Urinary bladder (tissue), 4 donors: Measurements from ENCODE around the gene ZNF630. TPM values are rescaled to one million over a fixed set of nuclear protein-coding genes. Genes with fewer than 3 reads are reported as not detected.
A peak's percentile ranks its signal among the peaks of the same experiment; 100 is the strongest.
"Not testable (repeated sequence)": the region's sequence is repeated elsewhere in the genome, so short reads cannot be mapped to it uniquely, and the experiment has no call there.

ENCODE experiments used
- DNase-seq: peaks from one replicate; pipeline ENCODE4 v3.0.0-alpha.2; 2015; ENCODE audit errors: extremely low spot score
- H3K27ac ChIP-seq: one replicate; pipeline ENCODE4 v1.5.1; 2013; ENCODE audit warnings: low read depth, mild to moderate bottlenecking, moderate library complexity
- H3K36me3 ChIP-seq: one replicate; pipeline ENCODE4 v1.6.1; 2013; ENCODE audit warnings: mild to moderate bottlenecking, moderate library complexity; ENCODE audit not compliant: insufficient read depth
- H3K4me1 ChIP-seq: one replicate; pipeline ENCODE4 v1.6.1; 2013; ENCODE audit warnings: mild to moderate bottlenecking, moderate library complexity; ENCODE audit not compliant: insufficient read depth
- H3K4me3 ChIP-seq: one replicate; pipeline ENCODE4 v1.5.1; 2013; ENCODE audit warnings: low read depth, low read length
- WGBS: extraction: QIAGEN DNeasy Blood & Tissue Kit; methylation state at CpG from one replicate; pipeline ENCODE4 v1.1.7; 2013; 5-methylcytosine and 5-hydroxymethylcytosine counted together
- polyA plus RNA-seq: library from polyadenylated mRNA; stranded (reverse); fragments of 200-250 nt; gene quantifications from one replicate; pipeline ENCODE4 v1.2.3, GENCODE V29; 2013
- total RNA-seq: library from RNA; depleted of rRNA; stranded (reverse); fragments of >200 nt; gene quantifications from one replicate; pipeline ENCODE4 v1.2.3, GENCODE V29; 2014
- donor health status: healthy with polysubstance abuse.
- donor health status: healthy.

ZNF630 gene
- 9.5 TPM for total RNA-seq
- 3.2 TPM for polyA plus RNA-seq

DNA sequence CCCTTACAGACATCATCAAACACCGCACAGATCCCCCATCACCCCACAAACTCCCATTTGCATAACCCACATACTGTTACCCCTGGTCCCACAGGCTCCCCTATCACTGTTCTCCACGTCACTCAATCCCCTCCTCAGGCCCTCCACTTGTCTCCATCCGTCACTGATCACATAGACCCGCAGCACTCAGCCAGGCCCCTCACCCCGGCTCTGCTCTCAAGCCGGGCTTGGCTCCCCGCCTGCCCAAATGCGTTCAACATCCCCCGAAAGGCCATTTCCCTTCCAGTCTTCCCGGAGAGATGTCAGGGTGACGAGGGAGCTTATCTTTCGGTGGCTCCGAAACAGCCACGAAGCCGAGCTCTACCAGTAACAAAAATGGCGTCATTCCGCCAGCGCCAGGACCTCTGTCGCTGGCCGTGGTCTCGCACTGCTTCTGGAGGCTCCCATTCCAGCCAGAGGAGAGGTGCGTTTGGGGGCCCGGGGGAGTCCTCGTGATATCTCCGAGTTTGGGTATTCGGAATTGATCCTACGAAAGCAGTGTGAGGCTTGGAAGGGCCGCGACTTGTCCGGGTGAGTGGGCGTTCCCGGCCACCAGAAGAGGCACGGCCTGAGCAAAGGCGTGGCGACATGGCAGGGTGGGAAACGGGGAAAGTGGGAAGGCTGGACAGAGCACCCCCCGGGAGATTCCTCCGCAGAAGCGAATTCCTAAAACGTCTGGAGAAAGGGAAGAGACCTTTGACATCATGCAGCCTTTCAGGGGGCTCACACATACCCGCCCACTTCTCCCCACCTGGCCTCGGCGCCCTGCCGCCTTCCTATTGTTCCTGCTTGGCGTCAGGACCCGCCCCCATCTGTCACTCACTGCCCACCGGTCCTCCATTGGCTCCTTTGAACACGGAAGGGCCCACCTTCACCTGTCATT lies at the start of gene ZNF630:
Gene ZNF630, minus strand, starts transcription at position 577 of the 922 bp plus-strand sequence. CDS start 4,754 bp downstream, outside the sequence.
- H3K36me3 ChIP-seq, result no peaks in the 10 kb centered on the region
- H3K4me1 ChIP-seq, result no peaks in the 10 kb centered on the region
- peak; percentile 59 for DNase-seq
- WGBS, result 2% methylated on average over 48 of the region's 48 CpGs
- H3K4me3 ChIP-seq, result peak within 1 kb of the TSS; percentile 61
- peak within 1 kb of the TSS; percentile 91 for H3K27ac ChIP-seq

- no peaks in the 10 kb centered on the region for H3K4me1 ChIP-seq
- WGBS, result 87% methylated on average over 6 of the region's 6 CpGs
- DNase-seq, result no peak
- H3K36me3 ChIP-seq, result no peaks in the 10 kb centered on the region
- H3K27ac ChIP-seq, result no peak overlapping the region
- no peak overlapping the region for H3K4me3 ChIP-seq
Measured at GRCh38 chrX:48107717-48108116, 36.3 kb upstream of the ZNF630 start.

DNA sequence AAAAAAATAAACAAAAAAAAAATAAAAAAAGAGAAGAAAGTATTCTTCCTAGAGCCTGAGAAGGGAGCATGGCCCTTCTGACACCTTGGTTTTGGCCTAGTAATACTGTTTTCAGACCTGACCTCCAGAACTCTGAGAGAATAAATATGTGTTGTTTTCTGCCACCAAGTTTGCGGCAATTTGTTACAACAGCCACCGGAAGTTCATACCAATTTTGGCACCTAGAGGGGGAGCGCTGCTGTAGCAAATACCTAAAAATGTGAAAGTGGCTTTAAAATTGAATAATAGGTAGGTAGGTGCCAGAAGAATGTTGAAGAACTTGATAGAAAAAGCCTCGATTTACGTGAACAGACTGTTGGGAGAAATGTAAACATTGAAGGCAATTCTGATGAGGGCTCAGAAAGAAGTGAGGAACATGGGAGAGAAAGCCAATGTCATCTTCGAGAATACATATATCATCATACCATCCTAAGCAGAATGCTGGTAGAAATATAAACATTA lies 31.5 kb upstream of the ZNF630 start:
- WGBS, result 87% methylated on average over 6 of the region's 6 CpGs
- Histone ChIP-seq H3K27ac (no peak overlapping the region), H3K4me1 (no peaks in the 10 kb centered on the region), H3K36me3 (no peaks in the 10 kb centered on the region), H3K4me3 (no peak overlapping the region)
- DNase-seq, result no peak

DNA sequence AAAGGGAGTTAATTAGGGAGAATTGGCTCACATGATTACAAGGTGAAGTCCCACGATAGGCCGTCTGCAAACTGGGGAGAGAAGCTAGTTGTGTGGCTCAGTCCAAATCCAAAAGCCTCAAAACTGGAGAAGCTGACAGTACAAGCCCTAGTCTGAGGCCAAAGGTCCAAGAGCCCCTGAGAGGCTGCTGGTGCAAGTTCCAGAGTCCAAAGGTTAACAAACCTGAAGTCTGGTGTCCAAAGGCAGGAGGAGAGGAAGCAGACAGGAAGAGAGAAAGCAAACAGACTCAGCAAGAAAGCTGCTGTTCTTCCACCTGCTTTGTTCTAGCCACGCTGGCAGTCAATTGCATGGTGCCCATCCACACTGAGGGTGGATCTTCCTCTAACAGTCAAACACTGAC lies 30.0 kb upstream of the ZNF630 start:
- H3K27ac ChIP-seq, result no peak overlapping the region
- DNase-seq, result no peak
- 92% methylated on average over 3 of the region's 3 CpGs for WGBS
- H3K4me3 ChIP-seq, result no peak overlapping the region
- H3K4me1 ChIP-seq, result no peaks in the 10 kb centered on the region
- H3K36me3 ChIP-seq, result no peaks in the 10 kb centered on the region

DNA sequence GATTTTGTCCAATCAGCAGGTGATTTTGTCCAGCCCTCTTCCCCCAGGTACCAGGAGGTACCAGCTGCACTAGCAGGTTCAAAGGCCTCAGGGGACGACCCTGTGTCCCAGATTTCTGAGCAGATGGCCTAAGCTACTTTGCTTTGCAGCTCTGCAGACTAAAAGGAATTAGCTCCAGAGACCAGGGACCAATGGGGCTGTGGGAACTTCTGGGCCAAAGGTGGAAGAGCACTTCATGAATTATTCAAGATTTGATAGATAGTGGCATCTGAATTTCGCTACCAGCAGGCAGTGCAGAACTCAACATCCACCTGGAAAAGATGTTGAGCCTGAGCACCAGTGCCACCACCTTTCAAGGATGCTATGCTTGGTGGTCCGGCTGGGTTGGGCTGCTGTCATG lies 21.1 kb upstream of the ZNF630 start:
- not testable (repeated sequence) for DNase-seq, H3K4me3 ChIP-seq, H3K4me1 ChIP-seq, H3K36me3 ChIP-seq, H3K27ac ChIP-seq
- 81% methylated on average over 3 of the region's 3 CpGs for WGBS

- H3K4me1 ChIP-seq, result no peaks in the 10 kb centered on the region
- H3K27ac ChIP-seq, result no peak overlapping the region
- no peak overlapping the region for H3K4me3 ChIP-seq
- no peaks in the 10 kb centered on the region for H3K36me3 ChIP-seq
- no peak for DNase-seq
- WGBS, result 41% methylated on average over 5 of the region's 5 CpGs
Measured at GRCh38 chrX:48090123-48090522, 18.7 kb upstream of the ZNF630 start.

GRCh38 chrX:48086082-48086481 lies 14.6 kb upstream of the ZNF630 start:
- Histone ChIP-seq H3K4me1 (peaks cover 1% of the 10 kb centered on the region), H3K36me3 (no peaks in the 10 kb centered on the region), H3K4me3 (no peak overlapping the region), H3K27ac (no peak overlapping the region)
- no peak for DNase-seq

GRCh38 chrX:48083706-48084105 lies 12.3 kb upstream of the ZNF630 start:
- Histone ChIP-seq H3K4me3 (no peak overlapping the region), H3K36me3 (no peaks in the 10 kb centered on the region), H3K4me1 (peaks cover 1% of the 10 kb centered on the region), H3K27ac (no peak overlapping the region)
- no peak for DNase-seq
- 83% methylated on average over 5 of the region's 5 CpGs for WGBS

DNA sequence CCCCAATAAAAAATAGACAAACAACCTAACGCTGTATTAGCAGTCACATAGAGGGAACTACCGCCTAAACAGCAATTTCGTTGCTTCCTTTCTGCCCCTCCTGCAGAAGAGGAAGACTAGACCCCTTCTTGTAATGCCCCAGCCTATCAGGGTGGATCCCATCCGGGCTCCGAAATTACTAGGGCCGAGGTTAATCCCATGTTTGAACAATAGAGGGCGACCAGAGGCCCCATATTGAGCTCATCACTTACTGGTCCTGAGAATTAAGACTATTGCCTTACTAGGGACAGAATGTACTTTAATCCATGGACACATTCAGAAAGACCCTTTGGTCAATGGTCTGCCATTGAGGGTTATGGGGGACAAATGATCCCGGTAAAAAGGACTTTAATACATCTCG lies 11.8 kb upstream of the ZNF630 start:
- no peak for DNase-seq
- 11% methylated on average over 9 of the region's 9 CpGs for WGBS
- no peak overlapping the region for H3K4me3 ChIP-seq
- no peaks in the 10 kb centered on the region for H3K36me3 ChIP-seq
- peaks cover 1% of the 10 kb centered on the region for H3K4me1 ChIP-seq
- H3K27ac ChIP-seq, result no peak overlapping the region

DNA sequence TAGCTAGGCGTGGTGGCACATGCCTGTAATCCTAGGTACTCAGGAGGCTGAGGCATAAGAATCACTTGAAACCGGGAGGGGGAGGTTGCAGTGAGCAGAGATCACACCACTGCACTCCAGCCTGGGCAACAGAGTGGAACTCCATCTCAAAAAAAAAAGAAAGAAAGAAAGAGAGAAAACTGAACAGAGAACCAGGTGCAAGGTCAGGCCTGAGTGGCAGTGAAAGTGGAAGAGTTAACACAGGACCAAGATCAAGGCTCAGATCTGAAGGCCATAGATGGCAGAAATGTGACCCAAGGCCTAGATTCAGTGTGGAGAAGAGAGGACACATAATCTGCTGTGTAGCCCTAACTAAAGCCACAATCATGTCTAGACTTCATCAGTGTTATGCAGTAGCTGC lies 4.9 kb upstream of the ZNF630 start:
- Histone ChIP-seq H3K4me3 (no peak overlapping the region), H3K36me3 (no peaks in the 10 kb centered on the region), H3K4me1 (no peaks in the 10 kb centered on the region), H3K27ac (no peak overlapping the region)
- 95% methylated on average over 2 of the region's 2 CpGs for WGBS
- DNase-seq, result no peak

DNA sequence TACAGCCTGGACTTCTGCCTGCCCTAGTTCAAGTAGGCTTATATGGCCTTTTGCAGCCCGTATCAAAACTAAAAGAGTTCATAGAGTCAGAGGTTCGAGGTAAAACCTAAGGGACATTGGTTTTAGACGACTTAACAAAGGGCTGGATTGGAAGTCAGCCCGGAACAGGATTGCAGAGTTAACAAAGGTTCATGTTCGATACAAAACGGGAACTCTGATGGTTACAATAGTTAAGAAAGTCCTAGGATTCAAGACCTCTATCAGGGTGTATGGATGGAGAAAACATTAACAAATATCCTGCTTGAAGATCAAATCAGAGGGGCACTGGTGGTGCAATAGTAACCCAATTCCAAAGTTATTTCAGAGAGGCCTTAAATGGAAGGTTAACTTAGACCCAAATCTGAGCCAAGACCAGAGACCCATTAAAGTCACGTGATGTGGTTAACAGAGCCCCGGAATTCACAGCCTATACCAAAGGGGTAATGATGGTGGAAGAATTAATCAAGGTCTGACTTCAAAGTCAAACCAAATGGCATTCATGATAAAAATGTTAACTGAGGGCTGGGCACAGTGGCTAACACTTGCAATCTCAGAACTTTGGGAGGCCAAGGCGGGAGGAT lies 656 bp upstream of the ZNF630 start:
- no peak overlapping the region for H3K27ac ChIP-seq
- no peak for DNase-seq
- peak overlapping the region; percentile 61 for H3K4me3 ChIP-seq
- 57% methylated on average over 9 of the region's 9 CpGs for WGBS
- H3K4me1 ChIP-seq, result no peaks in the 10 kb centered on the region
- no peaks in the 10 kb centered on the region for H3K36me3 ChIP-seq

DNA sequence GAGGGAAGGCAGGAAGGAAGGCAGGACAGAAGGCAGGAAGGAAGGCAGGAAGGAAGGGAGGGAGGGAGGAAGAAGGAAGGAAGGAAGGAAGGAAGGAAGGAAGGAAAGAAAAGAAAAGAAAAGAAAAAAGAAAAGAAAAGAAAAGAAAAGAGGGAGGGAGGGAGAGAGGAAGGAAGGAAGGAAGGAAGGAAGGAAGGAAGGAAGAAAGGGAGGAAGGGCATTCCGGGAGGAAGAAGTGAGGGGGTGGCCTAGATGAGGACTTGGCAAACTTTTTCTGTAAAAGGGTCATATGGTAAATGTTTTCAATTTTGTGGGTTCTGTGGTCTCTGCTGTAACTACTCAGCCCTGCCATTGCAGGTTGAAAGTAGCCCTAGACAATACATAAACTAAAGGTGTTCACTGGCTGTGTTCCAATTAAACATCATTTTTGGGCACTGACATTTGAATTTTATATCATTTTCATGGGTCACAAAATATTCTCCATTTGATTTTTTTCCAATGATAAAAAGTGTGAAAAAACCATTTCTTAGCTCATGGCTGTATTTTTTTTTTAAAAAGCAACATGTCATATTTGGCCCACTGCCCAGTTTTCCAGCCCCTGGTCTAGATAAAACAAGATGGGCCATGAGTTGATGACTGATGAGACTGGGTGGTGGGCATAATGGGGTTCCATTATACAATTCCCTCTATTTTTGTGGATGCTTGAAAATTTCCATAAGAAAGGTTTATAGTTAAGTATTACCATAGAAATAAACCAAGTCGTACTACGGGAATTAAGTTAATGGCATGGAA lies 3.1 kb downstream of the ZNF630 start:
- 86% methylated on average over 3 of the region's 3 CpGs for WGBS
- Histone ChIP-seq H3K27ac (no peak overlapping the region), H3K4me1 (no peaks in the 10 kb centered on the region), H3K4me3 (no peak overlapping the region), H3K36me3 (no peaks in the 10 kb centered on the region)
- no peak for DNase-seq

DNA sequence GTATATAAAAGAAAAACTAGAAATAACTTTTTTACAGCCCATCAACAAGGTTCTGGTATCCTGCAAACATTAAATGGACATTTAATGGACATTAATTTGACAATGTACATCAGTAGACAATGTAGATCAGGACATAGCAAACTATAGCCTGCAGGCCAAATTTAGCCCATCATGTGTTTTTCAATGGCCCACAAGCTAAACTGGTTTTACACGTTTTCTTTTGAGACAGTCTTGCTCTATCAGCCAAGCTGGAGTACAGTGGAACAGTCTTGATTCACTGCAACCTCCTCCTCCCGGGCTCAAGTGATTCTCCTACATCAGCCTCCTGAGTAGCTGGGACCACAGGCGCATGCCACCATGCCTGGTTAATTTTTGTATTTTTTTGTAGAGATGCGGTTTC lies 7.2 kb downstream of the ZNF630 start:
- DNase-seq, result no peak
- WGBS, result 90% methylated on average over 4 of the region's 4 CpGs
- H3K4me3 ChIP-seq, result no peak overlapping the region

More for the DNA sequence above, 7.2 kb downstream of the ZNF630 start:
- H3K4me1 ChIP-seq, result no peaks in the 10 kb centered on the region
- H3K27ac ChIP-seq, result no peak overlapping the region
- no peaks in the 10 kb centered on the region for H3K36me3 ChIP-seq
